OCI-M2 (cell line): Measurements from ENCODE around the gene CD19.
"Not testable (repeated sequence)": the region's sequence is repeated elsewhere in the genome, so short reads cannot be mapped to it uniquely, and the experiment has no call there.

Experiments used
- DNase-seq: peaks from one replicate; lab custom pipeline; 2025; ENCODE audit not compliant: unreplicated experiment; lab: John Stamatoyannopoulos, UW

Gene CD19

DNA sequence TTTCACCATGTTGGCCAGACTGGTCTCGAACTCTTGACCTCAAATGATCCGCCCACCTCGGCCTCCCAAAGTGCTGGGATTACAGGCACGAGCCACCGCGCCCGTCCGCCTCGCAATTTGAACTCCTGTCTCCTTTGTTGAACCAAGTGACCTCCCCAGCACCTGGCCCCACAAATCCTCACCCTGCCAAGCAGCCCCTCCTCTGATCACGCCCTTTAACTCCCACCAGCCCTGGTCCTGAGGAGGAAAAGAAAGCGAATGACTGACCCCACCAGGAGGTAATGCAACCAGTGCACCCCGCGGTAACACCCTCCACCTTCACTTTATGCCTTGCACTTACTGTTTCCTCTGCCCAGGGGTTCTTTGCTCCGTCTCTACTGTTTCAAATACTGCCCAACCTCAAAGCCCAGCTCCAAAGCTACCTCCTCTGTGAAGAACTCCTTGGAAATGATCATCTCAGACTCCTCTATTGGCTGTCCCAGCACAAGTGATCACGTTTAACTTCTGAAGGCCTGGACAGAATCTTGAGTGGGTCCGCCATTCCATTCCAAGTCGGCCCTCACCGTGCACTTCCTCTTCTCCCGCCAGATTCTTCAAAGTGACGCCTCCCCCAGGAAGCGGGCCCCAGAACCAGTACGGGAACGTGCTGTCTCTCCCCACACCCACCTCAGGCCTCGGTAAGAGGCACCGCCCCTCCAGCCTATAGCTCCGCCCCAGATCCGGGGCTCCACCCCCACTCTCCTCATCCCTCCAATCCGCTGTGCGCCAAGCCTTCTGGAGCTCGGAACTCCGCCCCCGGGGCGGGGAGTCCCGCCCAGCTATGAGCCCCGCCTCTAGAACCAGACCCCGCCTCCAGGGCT is 4.4 kb downstream of the CD19 start:
- peak; percentile 53 for DNase-seq

DNA sequence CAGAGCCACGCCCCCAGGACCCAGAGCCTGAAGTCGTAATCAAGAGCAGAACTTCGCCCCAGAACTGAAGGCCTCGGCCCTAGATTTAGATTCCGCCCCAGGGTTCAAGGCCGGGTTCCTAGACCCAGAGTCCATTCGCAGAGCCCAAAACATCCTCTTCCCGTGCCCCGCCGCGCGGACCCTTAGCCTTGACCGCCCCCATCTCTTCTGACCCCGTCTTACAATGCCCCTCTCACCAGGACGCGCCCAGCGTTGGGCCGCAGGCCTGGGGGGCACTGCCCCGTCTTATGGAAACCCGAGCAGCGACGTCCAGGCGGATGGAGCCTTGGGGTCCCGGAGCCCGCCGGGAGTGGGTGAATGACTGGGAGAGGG is 5.0 kb downstream of the CD19 start:
- DNase-seq = no peak

DNA sequence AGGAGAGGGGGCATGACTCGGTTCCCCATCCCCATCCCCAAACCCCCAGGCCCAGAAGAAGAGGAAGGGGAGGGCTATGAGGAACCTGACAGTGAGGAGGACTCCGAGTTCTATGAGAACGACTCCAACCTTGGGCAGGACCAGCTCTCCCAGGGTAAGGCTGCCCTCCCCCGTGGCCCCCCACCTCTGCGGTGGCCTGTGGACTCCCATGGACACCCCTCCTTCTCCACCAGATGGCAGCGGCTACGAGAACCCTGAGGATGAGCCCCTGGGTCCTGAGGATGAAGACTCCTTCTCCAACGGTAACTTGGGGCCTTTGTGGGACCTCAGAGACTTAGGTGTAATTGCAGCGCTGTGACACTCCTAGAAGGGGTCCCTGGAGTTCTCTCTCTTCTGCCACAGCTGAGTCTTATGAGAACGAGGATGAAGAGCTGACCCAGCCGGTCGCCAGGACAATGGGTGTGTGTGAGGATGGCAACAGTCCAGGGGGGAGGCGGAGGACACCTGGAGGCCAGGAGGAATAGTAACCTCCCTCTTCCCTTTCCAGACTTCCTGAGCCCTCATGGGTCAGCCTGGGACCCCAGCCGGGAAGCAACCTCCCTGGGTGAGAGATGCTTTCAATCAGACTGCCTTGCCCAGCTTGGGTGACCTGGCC is 5.6 kb downstream of the CD19 start:
- DNase-seq = no peak

DNA sequence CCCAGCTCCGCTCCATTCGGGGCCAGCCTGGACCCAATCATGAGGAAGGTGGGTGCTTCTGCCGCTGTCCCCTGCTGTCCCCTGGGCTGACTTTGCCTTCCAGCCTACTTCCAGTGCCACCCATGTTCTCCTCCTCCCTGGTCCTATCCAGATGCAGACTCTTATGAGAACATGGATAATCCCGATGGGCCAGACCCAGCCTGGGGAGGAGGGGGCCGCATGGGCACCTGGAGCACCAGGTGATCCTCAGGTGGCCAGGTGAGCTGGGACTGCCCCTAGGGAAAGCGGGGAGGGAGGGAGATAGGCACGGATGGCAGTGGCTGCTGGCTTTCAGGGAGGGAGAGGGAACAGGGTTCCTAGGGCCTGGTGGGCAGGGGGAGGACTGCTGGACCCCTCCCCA is 7.0 kb downstream of the CD19 start:
- DNase-seq = no peak

DNA sequence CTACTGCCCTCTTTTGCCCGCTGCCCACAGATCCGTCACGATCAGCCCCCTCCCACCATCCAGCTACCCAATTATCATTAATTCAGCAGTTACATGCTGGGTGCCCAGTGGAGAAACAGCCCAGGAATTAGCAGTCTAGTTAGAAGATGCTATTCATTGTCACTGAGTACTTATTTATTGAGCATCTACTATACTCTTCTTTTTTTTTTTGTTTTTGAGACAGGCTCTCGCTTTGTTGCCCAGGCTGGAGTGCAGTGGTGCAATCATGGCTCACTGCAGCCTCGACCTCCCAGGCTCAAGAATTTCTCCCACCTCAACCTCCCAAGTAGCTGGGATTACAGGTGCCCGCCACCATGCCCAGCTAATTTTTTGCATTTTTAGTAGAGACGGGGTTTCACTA is 8.1 kb downstream of the CD19 start:
- DNase-seq = not testable (repeated sequence)

DNA sequence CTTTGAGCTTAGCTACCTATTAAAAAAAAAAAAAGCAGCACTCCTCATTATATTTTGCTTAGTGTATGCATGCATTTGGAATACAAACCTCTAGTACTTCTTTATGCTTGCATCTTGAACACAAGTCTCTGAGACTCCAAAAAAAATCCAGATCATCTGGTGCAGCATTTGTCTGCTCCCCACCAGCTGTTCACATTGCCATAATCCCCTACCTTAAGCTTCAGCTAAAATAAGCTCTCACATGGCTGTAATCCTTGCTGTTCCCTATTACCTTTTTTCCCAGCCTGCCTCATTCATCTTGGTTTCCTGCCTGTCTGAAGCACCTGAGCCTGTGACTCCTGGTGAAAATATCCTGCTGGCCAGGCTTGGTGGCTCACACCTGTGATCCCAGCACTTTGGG is 11.5 kb downstream of the CD19 start:
- DNase-seq = no peak

DNA sequence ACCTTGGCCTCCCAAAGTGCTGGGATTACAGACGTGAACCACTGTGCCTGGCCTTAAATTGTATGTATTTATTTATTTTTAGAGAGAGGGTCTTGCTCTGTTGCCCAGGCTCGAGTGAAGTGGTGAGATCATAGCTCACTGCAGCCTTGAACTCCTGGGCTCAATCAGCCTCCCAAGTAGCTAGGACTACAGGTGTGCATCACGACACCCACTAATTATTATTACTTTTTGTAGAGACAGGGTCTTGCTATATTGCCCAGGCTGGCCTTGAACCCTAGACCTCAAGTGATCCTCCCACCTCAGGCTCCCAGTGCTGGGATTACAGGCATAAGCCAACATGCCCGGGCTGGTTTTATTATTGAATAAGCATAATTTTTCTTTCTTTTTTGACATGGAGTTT is 14.9 kb downstream of the CD19 start:
- DNase-seq = no peak

DNA sequence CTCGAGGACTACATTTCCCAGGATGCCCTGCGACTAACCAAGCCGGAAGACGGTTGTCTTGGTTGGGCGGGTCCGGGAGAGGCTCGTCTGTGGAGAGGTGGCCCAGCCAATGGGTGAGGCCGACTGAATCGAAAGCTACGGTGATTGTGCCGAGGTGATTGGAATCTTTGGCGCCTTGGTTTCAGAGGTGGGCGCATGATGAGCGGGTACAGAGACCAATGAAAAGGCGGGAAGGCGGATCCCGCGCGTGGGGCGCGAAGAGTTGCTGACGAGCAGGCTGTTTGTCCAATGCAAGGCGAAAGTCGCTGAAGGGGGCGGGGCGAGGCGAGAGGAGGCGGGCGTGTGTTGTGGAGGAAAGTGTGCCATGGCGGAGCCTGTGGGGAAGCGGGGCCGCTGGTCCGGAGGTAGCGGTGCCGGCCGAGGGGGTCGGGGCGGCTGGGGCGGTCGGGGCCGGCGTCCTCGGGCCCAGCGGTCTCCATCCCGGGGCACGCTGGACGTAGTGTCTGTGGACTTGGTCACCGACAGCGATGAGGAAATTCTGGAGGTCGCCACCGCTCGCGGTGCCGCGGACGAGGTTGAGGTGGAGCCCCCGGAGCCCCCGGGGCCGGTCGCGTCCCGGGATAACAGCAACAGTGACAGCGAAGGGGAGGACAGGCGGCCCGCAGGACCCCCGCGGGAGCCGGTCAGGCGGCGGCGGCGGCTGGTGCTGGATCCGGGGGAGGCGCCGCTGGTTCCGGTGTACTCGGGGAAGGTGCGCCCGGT is 19.1 kb downstream of the CD19 start, which contains the start of gene NFATC2IP:
Gene NFATC2IP, plus strand, starts transcription at position 290 of the 762 bp plus-strand sequence. Its CDS starts 75 bp downstream, at position 365.
- peak; percentile 91 for DNase-seq

DNA sequence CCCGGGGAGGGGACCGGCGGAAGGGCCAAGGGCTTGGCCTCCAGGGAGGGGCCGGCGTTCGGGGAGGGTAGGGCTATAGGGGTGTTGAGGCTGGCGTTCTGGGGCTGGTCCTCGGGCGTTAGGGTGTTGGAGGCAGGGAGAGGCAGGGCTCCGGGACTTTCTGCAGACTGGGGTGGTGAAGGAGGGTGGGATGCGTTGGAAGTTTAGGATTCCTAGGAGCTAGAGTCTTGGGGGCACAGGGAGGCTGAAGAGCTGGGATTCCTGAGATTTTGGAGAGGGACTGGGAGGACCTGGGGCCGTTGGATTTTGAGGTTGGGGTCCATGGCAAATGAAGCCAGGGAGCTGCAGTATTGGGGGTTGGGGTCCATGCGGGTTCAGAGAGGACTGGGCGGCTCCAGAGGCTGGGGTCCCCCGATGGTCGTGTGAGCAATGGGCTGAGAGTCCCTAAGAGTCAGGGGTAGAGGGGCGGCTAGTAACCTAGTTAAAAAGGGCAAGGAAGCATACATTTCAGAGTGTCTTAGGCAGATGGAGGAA is 19.7 kb downstream of the CD19 start:
- no peak for DNase-seq

DNA sequence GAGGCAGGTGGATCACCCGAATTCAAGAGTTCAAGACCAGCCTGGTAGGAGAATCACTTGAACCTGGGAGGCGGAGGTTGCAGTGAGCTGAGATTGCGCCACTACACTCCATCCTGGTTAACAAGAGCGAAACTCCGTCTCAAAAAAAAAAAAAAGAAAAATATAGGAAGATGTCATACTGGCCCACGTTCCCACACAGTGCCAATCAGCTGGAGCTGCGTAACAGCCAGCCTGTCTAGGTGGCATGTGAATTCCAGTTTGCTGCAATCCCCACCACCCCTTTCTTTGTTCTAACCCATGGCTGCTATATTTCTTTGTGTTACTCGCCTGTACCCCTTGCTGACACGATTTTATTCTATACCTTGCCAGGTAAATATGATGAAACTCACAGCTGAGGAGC is 26.4 kb downstream of the CD19 start:
- DNase-seq = no peak

DNA sequence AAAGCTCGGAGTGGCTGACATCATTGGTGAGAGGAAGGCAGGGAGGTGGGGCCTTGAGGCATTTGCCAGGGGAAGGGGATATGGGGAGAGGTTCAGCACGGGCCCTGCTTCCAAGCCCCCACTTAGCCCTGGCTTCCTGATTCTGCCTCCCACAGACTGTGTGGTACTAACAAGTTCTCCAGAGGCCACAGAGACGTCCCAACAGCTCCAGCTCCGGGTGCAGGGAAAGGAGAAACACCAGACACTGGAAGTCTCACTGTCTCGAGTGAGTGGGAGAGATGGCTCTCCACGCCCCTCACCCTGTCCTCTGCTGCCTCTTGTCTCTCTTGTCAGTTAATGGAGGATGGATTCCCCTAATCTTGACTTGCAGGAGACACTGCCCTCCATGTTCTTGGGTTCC is 27.1 kb downstream of the CD19 start:
- DNase-seq = no peak

DNA sequence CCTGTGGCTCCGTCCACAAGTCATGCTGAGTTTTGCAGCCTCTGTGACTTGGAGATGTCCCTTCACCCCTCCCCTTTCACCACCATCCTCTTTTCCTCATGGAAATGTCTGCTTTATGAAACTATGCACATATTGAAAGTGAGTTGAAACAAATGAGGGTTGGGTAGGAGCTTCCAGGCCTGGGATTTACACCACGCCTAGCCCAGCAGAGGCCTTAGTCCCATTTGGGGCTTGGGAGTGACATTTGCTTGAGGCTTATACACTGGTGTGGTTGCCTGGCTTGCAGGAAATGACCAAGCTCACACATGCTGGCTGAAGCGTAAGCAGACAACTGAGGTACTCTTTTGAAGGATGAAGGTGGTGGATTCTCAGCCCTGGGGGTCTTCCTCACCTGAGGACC is 32.3 kb downstream of the CD19 start:
- DNase-seq = no peak

DNA sequence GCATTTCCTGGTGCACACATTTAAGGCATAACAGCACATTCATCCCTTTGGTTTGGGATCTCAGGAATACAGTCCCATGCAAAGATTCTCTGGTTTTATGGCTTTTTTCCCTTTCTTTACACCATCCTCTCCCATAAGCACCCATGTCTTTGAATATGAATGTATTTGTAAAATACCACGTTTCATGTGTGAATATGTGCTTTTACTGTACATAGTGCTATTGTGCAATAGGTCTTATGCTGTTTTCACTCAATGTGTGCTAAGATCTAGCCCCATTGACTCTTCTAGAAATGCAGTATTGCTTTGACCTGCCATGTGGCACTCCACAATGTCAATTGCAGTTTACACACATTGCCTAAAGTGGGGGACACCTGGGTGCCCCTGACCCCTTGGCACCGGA is 32.7 kb downstream of the CD19 start:
- DNase-seq = no peak

DNA sequence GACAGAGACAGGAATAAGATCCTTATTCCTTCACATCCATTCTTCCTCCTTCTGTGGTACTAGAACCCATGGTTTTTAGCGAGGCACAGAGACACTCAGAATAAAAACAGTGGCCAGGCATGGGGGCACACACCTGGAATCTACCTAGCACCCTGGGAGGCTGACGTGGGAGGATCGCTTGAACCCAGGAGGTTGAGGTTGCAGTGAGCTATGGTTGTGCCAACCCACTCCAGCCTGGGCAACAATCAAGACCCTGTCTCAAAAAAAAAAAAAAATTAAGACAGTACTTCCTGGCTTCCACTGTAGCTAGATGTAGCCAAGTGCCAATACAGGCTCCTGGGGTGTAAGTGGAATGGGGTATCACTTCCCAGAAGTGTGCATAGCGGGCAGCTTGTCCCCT is 35.4 kb downstream of the CD19 start:
- DNase-seq = no peak

DNA sequence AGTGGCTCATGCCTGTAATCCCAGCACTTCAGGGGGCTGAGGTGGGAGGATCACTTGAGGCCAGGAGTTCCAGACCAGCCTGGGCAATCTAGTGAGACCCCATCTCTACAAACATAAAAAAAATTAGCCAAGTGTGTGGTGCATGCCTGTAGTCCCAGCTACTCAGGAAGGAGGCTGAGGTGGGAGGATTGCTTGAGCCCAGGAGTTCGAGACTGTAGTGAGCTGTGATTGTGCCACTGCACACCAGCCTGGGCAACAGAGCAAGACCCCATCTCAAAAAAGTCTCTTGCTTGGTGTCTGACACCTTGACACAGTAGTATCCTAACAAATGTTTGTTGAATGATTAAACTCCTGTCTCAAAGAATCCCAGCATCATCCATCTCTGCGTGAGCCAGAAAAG is 37.9 kb downstream of the CD19 start:
- not testable (repeated sequence) for DNase-seq

DNA sequence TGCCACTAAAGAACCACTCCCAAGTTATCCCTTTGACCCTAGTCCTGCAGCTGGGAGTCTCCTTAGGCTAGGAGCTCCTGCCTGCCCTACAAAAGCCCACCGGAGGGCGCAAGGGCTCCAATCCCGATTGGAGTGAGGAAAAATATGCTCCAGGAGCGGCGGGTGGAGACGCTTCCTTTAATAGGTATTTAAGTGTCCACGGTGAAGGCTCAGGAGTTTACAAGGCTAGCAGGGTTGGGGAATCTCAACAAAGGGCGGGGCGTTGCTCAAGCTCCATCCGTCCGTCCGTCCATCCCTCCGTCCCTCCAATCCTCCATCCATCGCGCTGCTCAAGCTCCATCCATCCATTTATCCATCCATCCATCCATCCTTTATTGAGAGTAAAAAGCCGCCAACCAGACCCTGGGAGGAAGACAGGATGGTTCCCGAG is 42.3 kb downstream of the CD19 start:
- no peak for DNase-seq

DNA sequence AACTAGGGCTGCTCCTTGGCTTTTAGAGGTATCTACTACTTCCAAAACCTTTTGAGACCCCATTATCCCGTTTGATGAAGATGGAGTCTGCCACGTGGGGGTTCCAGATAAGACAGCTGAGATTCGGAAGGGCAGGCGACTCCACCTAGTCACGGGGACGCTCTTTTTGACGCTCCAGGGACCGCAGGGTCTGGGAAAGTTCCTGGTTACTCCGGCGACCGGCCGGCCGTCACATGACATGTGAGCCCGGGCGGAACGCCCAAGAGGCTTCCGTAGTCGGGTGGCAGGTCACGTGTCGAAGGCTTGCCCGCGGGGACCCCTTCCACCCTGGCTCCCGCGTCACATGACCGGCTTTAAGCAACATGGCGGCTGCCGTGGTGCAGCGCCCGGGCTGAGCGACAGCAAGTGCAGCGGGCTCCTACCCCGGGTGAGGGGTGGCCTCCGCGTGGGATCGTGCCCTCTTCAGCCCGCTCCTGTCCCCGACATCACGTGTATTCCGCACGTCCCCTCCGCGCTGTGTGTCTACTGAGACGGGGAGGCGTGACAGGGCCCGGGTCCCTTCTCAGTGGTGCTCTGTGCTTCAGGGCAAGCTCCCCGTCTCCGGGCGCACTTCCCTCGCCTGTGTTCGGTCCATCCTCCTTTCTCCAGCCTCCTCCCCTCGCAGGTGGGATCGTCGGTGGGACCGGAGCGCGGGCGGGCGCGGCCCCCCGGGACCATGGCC is 42.8 kb downstream of the CD19 start, which contains the start of gene SPNS1:
Gene SPNS1, plus strand, starts transcription at position 342 of the 721 bp plus-strand sequence. Its CDS starts 374 bp downstream, at position 716.
- peak; percentile 45 for DNase-seq

DNA sequence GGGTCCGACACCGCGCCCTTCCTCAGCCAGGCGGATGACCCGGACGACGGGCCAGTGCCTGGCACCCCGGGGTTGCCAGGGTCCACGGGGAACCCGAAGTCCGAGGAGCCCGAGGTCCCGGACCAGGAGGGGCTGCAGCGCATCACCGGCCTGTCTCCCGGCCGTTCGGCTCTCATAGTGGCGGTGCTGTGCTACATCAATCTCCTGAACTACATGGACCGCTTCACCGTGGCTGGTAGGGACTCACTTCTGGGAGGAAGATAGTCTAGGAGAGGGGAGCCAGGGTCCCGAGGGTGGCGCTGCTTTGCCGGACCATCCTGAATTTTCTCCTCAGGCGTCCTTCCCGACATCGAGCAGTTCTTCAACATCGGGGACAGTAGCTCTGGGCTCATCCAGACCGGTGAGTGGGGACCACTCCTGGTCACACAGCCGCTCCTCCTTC is 43.4 kb downstream of the CD19 start:
- no peak for DNase-seq

DNA sequence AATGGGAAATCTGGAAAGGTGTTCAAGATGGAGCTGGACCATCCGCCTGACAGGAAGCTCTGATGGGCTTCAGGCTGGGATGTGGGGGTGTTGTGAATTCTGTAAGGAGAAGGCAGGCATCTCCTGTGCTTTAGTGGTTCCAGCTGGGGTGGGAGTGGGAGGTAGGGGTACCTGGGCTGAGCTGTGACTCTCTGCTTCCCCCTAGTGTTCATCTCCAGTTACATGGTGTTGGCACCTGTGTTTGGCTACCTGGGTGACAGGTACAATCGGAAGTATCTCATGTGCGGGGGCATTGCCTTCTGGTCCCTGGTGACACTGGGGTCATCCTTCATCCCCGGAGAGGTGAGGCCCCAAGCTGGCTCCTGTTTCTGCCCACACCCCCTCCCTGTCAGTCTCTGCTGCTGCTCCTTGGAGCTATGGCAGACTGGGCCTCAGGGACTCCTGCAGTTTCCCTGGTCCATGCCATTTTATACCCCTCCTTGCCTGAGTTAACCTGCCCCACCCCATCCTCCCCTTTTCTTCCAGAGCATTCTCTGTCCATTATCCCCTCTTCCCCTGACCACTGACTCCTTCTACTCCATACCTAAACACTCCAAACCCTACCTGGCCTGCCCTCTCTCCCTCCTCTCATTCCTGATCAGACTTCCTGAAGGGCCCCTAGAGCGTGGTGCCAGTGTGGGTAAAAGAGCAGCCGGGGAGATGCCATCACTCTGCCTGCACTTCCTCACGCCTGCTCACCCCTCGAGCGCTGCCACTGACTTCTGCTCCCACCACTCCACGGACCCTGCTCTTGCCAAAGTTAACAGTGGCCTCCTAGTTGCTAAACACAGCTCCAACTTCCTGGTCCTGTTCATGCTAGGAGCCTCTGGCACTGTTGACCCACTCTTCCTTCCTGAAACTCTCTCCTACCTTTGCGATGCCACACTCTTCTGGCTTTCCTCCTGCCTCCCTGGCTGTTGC is 46.2 kb downstream of the CD19 start:
- DNase-seq = no peak
